ENCODE data around the gene HAAO. TPM values are rescaled to one million over a fixed set of nuclear protein-coding genes. Genes with fewer than 3 reads are reported as not detected.

Gene HAAO
- total RNA-seq, 4 donors from 2014 or later = 1.9 to 29.4 (median 4.0) TPM; not detected in 1

DNA sequence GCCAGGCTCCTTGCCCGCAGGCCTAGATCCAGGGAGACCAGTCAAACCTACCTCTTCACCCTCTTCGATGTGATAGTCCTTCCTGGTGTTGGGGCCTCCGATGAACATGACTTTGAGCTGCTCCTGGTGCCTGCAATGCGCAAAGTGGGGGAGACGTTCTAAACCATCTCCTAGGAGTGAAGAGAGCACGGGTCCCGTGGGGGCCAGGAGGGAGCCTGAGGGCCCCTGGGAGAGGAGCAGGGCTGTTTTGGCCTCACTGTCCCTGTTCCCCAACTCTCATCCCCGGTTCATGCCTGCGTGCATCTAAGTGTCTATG is 3.9 kb downstream of the HAAO start:
- H3K27ac ChIP-seq = no peak overlapping the region
- H3K27me3 ChIP-seq = no peaks in the 10 kb centered on the region
- H3K36me3 ChIP-seq = no peaks in the 10 kb centered on the region
- H3K4me3 ChIP-seq = no peak overlapping the region
- DNase-seq = no peak
- WGBS, 2 donors (ENCODE audit: low coverage in 1 of 2) = 64% methylated on average over 9 of the region's 9 CpGs; no CpG with 5 or more reads in 1 of the 2 donors
- peaks cover 0 to 20% (median 12%) of the 10 kb centered on the region in 4 donors for H3K4me1 ChIP-seq
- TF ChIP-seq POLR2A (IDR thresholded peaks at IDR 0.05) = no peak
- TF ChIP-seq EP300 (IDR thresholded peaks at IDR 0.05; ENCODE audit: low read depth) = no peak
- intact Hi-C loops (cut with DNase I; ENCODE audit: low total_unique reads) (no loop called here), in situ Hi-C loops (cut with MboI; ENCODE audit: low pct_ligation_motif_present in 1 of 4, low pct_unique_long_range_greater_than_20kb in 1 of 4, low sequenced_read_pairs in 3 of 4) (no loop called here)
- no peaks in the 10 kb centered on the region for H3K9me3 ChIP-seq

DNA sequence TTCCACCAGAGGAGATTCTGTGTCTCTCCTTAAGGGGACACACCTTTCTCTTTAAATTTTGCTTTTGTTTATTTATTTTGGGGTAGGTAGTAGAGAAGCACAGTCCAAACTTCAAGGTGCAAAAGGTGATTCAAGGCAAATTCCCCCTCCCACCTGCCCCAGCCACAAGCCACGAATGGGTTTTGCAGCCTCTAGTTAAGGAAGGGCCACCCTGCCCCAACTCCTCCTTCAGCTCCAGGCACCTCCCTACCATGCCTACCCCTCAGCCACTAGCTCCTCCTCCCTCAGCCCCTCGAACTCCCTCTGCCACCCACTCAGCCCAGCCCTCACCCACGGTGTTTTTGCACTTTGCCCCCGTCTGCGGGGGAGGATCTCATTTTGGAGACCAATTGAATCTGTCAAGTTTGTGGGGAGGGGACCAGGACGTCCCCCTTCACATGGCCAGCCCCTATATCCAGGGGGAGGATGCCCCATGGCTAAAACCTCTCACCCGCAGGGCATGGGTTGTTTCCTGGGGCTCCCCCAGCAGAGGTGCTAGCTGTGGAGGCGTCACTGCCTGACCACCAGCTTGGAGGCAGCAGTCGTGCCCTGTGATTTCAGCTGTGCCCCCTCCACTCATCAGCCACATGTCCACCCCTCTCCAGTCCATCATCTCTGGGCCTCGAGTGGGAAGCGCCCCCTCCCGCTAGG is 4.5 kb downstream of the HAAO start:
- no peak for DNase-seq
- in situ Hi-C loops (cut with MboI; ENCODE audit: low pct_ligation_motif_present in 1 of 4, low pct_unique_long_range_greater_than_20kb in 1 of 4, low sequenced_read_pairs in 3 of 4) = no loop called here
- Histone ChIP-seq H3K4me3 (no peak overlapping the region), H3K27me3 (no peaks in the 10 kb centered on the region), H3K4me1 (peaks cover 0 to 17% (median 10%) of the 10 kb centered on the region in 4 donors), H3K9me3 (no peaks in the 10 kb centered on the region), H3K36me3 (no peaks in the 10 kb centered on the region), H3K27ac (no peak overlapping the region)
- intact Hi-C loops (cut with DNase I; ENCODE audit: low total_unique reads) = no loop called here
- TF ChIP-seq EP300 (IDR thresholded peaks at IDR 0.05; ENCODE audit: low read depth) (no peak), POLR2AphosphoS5 (IDR thresholded peaks at IDR 0.05) (no peak), POLR2A (IDR thresholded peaks at IDR 0.05) (no peak)
- TF ChIP-seq, protein P1, sequence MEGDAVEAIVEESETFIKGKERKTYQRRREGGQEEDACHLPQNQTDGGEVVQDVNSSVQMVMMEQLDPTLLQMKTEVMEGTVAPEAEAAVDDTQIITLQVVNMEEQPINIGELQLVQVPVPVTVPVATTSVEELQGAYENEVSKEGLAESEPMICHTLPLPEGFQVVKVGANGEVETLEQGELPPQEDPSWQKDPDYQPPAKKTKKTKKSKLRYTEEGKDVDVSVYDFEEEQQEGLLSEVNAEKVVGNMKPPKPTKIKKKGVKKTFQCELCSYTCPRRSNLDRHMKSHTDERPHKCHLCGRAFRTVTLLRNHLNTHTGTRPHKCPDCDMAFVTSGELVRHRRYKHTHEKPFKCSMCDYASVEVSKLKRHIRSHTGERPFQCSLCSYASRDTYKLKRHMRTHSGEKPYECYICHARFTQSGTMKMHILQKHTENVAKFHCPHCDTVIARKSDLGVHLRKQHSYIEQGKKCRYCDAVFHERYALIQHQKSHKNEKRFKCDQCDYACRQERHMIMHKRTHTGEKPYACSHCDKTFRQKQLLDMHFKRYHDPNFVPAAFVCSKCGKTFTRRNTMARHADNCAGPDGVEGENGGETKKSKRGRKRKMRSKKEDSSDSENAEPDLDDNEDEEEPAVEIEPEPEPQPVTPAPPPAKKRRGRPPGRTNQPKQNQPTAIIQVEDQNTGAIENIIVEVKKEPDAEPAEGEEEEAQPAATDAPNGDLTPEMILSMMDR (IDR thresholded peaks at IDR 0.05) = no peak
- WGBS, 2 donors (ENCODE audit: low coverage in 1 of 2) = 77% methylated on average over 11 of the region's 12 CpGs; no CpG with 5 or more reads in 1 of the 2 donors

DNA sequence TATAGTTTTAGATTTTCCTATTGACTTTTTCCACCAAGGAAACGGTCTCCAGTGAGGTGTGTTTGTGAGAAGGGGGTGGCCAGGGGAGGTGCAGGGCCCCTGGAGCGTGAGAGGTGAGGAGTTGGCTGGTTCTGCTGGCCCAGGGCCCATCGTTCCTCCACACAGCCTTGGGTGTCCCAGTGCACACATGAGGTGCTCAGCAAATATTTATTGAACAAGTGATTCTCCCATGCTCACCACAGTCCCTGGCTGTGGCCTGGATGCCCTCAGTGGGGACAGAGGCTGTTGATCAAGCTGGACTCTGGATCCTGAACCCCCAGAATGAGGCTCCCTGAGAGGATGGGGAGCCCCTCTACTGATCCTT is 5.0 kb downstream of the HAAO start:
- Histone ChIP-seq H3K9me3 (no peaks in the 10 kb centered on the region), H3K27ac (no peak overlapping the region), H3K36me3 (no peaks in the 10 kb centered on the region), H3K4me3 (no peak overlapping the region), H3K4me1 (peaks cover 0 to 16% (median 10%) of the 10 kb centered on the region in 4 donors), H3K27me3 (no peaks in the 10 kb centered on the region)
- TF ChIP-seq, protein P1 (IDR thresholded peaks at IDR 0.05) = no peak
- no peak for TF ChIP-seq POLR2AphosphoS5 (IDR thresholded peaks at IDR 0.05)
- TF ChIP-seq EP300 (IDR thresholded peaks at IDR 0.05; ENCODE audit: low read depth) = no peak
- TF ChIP-seq POLR2A (IDR thresholded peaks at IDR 0.05) = no peak
- no peak for DNase-seq
- in situ Hi-C loops (cut with MboI; ENCODE audit: low pct_ligation_motif_present in 1 of 4, low pct_unique_long_range_greater_than_20kb in 1 of 4, low sequenced_read_pairs in 3 of 4) = no loop called here
- intact Hi-C loops (cut with DNase I; ENCODE audit: low total_unique reads) = no loop called here
- 80% methylated on average over 3 of the region's 3 CpGs; no CpG with 5 or more reads in 1 of the 2 donors for WGBS, 2 donors (ENCODE audit: low coverage in 1 of 2)

DNA sequence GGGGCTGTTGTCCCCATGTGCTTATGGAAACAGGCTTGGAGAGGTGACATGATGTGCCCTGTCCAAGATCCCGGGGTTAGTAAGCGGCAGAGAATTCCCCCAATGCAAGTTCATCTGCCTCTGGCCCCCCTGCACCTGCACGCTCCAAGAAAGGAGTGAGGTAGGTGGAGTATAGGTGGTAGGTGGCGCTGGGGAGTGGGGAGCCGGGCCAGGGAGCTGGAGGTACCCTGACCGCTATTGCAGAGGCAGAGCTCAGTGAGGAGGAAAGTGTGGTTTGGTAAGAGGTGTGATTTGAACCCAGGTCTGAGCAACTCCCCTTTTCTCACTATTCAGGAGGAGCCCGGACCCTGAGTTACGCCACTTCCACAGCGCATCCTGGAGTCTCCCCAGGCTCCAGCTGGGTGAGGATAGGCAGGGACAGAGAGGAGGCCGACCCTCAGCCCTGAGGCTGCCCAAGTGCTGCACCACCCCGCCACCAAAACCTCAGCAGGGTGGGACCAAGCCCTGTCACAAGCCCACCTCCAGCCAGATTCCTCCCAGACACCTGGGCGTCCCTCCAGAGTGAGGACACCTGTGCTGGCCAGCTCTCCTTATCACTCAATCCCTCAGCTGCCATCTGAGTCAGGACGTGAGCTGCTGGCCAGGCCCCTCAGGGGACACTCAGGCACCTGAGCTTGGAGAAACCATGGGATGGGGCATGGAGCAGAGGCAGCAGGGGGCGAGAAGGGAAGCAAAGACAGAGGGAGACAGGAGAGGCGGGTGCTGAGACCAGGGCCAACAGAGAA is 5.6 kb downstream of the HAAO start:
- in situ Hi-C loops (cut with MboI; ENCODE audit: low pct_ligation_motif_present in 1 of 4, low pct_unique_long_range_greater_than_20kb in 1 of 4, low sequenced_read_pairs in 3 of 4) (no loop called here), intact Hi-C loops (cut with DNase I; ENCODE audit: low total_unique reads) (no loop called here)
- DNase-seq = no peak
- no peaks in the 10 kb centered on the region for H3K36me3 ChIP-seq
- H3K4me3 ChIP-seq = no peak overlapping the region
- TF ChIP-seq EP300 (IDR thresholded peaks at IDR 0.05; ENCODE audit: low read depth) (no peak), POLR2A (IDR thresholded peaks at IDR 0.05) (no peak), POLR2AphosphoS5 (IDR thresholded peaks at IDR 0.05) (no peak)
- TF ChIP-seq, protein P1 (IDR thresholded peaks at IDR 0.05) = no peak
- no peaks in the 10 kb centered on the region for H3K27me3 ChIP-seq
- WGBS, 2 donors (ENCODE audit: low coverage in 1 of 2) = 84 to 100% methylated on average over 2 to 15 of the region's 15 CpGs
- H3K9me3 ChIP-seq = no peaks in the 10 kb centered on the region
- peak overlapping the region in 1 of 4 donors; percentile 37 for H3K27ac ChIP-seq
- peaks cover 0 to 9% (median 5%) of the 10 kb centered on the region in 4 donors for H3K4me1 ChIP-seq

Measured in transverse colon (tissue), 4 donors.